DOHH2 (cell line): ENCODE results near the gene STPG3.

Source experiments
- EZH2phosphoT487 ChIP-seq: fragments of 200-600 bp; sonication (generic); IDR thresholded peaks from 2 replicates; pipeline ENCODE4 v1.6.1; 2017; ENCODE audit warnings: borderline replicate concordance, mild to moderate bottlenecking, antibody characterized with exemption, low read length, moderate library complexity, mixed read lengths
- TF ChIP-seq, protein P1 (sequence below): fragments of 200-600 bp; sonication (generic); IDR thresholded peaks from one replicate; pipeline ENCODE4 v1.5.1; 2014; ENCODE audit warnings: antibody characterized with exemption, mild to moderate bottlenecking, low read depth, low read length; ENCODE audit not compliant: poor library complexity, severe bottlenecking

- TF ChIP-seq, protein P1, sequence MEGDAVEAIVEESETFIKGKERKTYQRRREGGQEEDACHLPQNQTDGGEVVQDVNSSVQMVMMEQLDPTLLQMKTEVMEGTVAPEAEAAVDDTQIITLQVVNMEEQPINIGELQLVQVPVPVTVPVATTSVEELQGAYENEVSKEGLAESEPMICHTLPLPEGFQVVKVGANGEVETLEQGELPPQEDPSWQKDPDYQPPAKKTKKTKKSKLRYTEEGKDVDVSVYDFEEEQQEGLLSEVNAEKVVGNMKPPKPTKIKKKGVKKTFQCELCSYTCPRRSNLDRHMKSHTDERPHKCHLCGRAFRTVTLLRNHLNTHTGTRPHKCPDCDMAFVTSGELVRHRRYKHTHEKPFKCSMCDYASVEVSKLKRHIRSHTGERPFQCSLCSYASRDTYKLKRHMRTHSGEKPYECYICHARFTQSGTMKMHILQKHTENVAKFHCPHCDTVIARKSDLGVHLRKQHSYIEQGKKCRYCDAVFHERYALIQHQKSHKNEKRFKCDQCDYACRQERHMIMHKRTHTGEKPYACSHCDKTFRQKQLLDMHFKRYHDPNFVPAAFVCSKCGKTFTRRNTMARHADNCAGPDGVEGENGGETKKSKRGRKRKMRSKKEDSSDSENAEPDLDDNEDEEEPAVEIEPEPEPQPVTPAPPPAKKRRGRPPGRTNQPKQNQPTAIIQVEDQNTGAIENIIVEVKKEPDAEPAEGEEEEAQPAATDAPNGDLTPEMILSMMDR, result no peak
- TF ChIP-seq EZH2phosphoT487, result no peak
Measured at GRCh38 chr9:137273095-137273490, 22.0 kb downstream of the STPG3 start.
